Cardiac fibroblast (primary cell): ENCODE measurements around the gene SPOCK2.
A peak's percentile ranks its signal among the peaks of the same experiment; 100 is the strongest.

ENCODE experiments used
- DNase-seq, 2 donors: peaks; one replicate each; pipeline versions ENCODE4 v3.0.0 to v3.0.0-alpha.2; 2010; ENCODE audit warnings: low read depth in 2 of 2
- H3K4me3 ChIP-seq, 2 donors: replicated peaks in 1 of 2; 1 replicate in 1 of 2; 2 replicates in 1 of 2; pipeline ENCODE4 v1.5.1; 2011; ENCODE audit warnings: low read depth in 2 of 2, low read length in 2 of 2, mild to moderate bottlenecking in 2 of 2, moderate library complexity in 1 of 2
- TF ChIP-seq, protein P1 (sequence below): IDR thresholded peaks from one replicate; pipeline ENCODE4 v1.5.1; 2011; ENCODE audit warnings: low read depth, mild to moderate bottlenecking, low read length, inconsistent platforms

The SPOCK2 gene

DNA sequence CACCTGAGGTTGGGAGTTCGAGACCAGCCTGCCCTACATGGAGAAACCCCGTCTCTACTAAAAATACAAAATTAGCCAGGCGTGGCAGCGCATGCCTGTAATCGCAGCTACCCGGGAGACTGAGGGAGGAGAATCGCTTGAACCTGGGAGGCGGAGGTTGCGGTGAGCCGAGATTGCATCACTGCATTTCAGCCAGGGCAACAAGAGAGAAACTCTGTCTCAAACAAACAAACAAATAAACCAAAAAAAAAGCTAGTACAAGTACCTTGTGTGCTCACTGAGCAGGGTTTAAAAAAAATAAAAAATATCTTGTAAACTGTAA lies 11.2 kb upstream of the SPOCK2 start:
- TF ChIP-seq, protein P1, sequence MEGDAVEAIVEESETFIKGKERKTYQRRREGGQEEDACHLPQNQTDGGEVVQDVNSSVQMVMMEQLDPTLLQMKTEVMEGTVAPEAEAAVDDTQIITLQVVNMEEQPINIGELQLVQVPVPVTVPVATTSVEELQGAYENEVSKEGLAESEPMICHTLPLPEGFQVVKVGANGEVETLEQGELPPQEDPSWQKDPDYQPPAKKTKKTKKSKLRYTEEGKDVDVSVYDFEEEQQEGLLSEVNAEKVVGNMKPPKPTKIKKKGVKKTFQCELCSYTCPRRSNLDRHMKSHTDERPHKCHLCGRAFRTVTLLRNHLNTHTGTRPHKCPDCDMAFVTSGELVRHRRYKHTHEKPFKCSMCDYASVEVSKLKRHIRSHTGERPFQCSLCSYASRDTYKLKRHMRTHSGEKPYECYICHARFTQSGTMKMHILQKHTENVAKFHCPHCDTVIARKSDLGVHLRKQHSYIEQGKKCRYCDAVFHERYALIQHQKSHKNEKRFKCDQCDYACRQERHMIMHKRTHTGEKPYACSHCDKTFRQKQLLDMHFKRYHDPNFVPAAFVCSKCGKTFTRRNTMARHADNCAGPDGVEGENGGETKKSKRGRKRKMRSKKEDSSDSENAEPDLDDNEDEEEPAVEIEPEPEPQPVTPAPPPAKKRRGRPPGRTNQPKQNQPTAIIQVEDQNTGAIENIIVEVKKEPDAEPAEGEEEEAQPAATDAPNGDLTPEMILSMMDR = no peak

DNA sequence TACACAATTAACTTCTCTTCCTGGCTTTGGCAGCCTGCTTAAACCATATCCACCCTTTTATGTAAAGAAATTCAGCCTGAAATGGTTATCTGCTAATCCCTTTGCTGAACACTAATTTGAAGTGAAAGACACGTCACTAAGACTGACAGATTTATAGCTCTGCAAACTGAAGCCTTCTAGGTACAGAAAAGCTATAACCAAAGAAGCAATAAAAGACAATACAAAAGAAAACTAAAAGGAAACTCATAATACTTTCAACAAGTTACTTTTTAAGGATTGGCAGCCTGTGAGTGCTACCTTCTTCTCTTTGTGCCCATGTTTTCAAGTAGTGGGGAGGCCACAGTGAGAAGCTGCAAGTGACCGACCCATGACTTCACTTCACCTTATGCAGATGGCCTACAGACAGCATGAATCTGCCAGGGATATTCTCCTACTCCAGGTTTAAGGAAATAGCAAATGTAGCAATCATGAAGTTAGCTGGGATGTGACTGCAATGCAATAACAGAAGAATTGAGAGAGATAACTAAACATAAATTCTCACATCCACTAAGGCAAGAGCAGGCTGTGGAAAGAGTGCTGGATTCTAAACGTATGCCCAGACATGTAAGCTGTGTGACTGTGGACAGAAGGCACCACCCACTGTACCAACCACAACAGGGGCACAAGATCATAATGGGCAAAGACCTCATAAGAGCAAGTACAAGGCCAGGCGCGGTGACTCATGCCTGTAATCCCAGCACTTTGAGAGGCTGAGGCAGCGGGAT lies 10.7 kb upstream of the SPOCK2 start:
- H3K4me3 ChIP-seq = no peak overlapping the region
- TF ChIP-seq, protein P1 = no peak
- DNase-seq = peak in 1 of 2 donors; percentile 10

More for the DNA sequence above, 11.2 kb upstream of the SPOCK2 start:
- no peak overlapping the region for H3K4me3 ChIP-seq
- DNase-seq = no peak

DNA sequence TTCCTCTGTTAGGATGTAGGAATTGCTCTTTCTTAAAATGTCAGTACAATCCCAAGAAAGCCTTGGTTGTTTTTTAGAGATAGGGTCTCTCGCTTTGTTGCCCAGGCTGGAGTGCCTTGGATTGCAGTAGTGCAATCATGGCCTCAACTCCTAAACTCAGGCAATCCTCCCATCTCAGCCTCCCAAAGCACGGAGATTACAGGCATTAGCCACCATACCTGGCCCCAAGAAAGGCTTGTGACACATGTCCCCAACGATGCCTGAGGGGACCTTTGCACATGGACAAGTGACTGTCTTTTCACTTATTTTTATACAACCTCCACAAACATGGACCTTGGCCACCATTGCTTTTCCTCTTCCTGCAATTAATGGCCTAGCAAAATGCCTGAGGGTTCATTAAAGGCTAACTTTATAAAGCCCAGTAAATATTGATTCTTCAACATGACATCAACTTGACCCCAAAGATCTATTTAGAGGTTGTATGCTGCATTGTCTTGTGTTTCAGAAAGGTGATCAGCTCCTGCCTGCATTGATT lies 10.0 kb upstream of the SPOCK2 start:
- DNase-seq = no peak
- TF ChIP-seq, protein P1 = no peak
- no peak overlapping the region for H3K4me3 ChIP-seq

DNA sequence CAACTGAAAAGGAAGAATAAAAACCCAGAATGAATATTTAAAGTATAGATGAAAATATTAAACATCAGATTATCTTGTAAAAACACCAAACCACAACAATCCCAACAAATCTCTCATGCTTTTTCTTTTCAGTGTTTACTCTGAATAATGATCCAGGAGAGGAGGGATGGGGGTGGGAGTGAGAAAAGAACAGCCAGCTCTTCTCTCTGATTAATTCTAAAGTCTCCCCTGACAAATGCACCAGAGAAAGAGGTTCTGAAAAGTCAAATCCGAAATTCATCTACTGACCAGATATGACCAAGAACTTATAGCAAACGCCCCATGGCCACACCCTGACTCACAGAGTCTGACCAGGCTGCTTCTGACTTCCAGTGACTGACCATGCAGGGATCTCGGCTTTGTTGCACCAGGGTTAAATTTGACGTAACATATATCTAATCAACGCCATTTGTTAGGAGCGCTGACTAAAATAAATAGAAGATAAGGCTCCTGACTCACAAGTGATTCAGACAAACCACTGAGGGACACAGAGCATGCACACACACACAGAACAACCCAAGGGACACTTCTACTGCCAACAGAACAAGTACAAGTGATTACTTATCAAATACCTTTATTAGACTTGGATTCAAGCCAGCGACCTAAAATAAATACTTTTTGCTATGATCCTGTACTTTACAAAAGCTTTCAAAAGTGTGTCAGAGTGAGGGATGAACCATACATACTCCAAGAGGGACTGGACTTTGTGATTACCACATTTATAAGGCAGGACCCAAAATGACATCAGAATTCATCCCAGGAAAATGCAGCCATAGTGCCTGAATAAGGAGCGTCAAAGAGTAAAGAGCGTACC lies 9.3 kb upstream of the SPOCK2 start:
- TF ChIP-seq, protein P1 = no peak

DNA sequence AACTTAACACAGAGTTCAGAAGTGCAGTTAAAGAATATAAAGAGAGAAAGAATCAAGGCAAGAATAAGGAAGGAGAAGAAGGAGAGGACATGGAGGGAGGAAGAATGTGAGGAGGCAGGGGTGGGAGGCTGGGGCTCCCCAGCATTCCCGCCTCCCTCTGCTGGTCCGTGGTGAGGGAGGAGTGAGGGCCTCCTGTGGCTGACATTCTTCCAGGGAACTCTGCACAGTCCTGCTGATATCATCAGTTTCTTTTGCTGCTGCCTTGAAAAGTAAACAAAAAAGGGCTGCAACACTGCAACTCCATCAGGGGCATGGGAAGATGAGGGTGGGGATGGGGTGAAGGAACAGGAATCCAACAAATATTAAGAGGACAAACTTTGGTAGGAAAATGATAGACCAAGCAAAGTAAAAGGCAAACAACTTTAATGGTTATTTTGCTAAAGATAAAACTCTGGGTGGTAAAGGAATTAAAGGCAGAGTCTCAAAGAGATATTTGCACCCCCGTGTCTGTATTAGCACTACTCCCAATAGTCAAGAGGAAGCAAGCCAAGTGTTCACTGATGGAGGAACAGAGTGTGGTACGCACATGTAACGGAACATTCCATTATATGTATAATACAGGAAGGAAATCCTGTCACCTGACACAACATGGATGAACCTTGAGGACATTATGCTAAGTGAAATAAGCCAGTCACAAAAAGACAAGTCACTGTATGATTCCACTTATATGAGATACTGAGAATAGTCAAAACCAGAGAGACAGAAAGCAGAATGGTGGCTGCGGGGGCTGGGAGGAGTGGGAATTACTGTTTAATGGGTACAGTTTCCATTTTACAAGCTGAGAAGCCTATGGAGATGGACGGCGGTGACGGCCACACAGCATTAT lies 8.0 kb upstream of the SPOCK2 start:
- peak; percentile 21 to 77 for DNase-seq
- H3K4me3 ChIP-seq = no peak overlapping the region
- TF ChIP-seq, protein P1 = no peak

More for the DNA sequence above, 9.3 kb upstream of the SPOCK2 start:
- peak; percentile 97 for DNase-seq
- H3K4me3 ChIP-seq = no peak overlapping the region

DNA sequence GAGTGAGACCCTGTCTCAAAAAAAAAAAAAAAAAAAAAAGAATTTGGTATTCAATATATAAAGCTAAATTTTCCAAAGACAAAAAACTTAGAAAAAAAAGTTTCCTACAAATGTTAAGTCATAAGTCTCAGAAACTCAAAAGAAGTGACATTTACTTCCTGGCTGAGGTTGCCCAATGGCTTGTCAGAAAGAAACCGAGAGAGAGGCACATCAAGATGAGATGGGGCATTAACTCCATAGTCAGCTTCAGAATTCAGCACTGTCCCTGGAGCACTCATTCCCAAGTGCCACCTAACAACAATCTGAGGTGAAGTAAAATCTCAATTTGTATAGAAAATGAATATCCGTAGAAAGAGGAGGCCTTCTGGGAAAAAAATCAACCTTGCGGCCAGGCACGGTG lies 6.8 kb upstream of the SPOCK2 start:
- DNase-seq = no peak
- no peak overlapping the region for H3K4me3 ChIP-seq
- TF ChIP-seq, protein P1 = no peak
